Middle frontal gyrus (tissue), 1 donor: ENCODE measurements around the gene MZF1.

Experiments
- DNase-seq: peaks from one replicate; pipeline ENCODE4 v3.0.0-alpha.2; 2015; ENCODE audit warnings: low spot score; ENCODE audit errors: extremely low spot score

MZF1 gene

DNA sequence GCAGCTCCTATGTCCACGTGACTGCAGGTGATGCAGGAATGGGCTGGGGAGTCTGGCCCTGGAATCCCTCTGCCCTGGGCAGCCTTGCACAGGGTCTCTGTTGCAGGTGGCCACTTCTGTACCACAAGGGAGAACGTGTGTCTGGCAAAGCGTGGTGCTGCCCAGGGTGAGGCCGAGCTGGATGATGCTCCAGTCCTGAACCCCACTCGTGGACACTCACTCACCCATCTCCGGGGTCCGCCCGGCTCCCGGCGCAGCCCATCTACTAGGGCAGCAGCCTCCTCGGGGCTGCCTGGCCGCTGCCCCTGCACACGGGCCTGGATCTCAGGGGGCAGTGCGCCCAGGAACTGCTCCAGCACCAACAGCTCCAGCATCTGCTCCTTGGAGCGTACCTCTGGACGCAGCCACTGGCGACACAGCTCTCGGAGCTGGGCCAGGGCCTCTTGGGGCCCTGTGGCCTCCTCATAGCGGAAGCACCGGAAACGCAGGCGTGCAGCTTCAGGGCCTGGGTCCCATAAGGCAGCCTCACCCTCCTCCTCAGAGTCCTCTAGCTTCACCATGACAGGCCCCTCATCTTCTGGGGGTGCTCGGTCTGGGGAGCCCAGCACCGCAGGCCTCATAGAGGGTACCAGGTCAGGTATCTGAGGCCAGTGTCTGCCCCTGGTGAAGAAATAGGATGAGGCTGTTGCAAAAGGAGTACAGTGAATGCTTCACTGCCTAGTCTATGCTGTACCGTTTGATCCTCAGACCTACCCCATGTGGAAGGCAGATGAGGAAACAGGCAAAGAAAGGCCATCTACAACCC is 2.2 kb downstream of the MZF1 start:
- DNase-seq: no peak

DNA sequence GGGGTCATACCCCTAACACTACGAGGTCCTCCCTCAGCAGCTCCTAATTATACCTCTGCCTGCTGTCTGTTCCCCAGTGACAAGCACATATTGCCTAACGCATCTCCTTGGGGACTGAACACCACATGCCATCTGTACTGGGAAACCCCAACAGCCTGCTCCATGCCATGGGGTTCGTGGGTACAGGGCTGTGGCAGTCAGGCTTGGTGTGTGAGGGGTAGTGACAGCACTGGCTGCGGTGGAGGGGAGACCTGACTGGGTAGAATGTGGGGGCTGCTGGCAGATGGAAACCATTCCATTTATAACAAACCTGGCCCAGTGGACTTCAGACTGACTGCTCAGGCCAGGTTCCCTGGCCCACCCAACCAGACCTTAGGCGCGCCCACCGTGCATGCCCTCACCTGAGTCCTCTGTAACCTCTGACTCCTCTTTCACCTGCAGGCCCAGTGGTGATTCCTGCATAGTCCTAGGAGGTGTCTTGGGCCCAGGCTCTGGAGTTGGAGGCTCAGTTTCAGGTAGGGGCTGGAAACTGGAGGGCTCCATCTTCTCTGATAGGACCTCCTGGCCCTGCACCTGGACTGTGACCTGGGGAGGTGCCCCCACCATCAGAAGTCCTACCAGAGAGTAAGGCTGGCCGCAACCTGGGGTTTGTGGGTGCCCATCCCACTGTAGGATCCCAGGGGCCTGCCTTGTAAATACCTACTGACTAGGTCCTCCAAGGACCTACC is 3.0 kb downstream of the MZF1 start:
- DNase-seq: no peak

DNA sequence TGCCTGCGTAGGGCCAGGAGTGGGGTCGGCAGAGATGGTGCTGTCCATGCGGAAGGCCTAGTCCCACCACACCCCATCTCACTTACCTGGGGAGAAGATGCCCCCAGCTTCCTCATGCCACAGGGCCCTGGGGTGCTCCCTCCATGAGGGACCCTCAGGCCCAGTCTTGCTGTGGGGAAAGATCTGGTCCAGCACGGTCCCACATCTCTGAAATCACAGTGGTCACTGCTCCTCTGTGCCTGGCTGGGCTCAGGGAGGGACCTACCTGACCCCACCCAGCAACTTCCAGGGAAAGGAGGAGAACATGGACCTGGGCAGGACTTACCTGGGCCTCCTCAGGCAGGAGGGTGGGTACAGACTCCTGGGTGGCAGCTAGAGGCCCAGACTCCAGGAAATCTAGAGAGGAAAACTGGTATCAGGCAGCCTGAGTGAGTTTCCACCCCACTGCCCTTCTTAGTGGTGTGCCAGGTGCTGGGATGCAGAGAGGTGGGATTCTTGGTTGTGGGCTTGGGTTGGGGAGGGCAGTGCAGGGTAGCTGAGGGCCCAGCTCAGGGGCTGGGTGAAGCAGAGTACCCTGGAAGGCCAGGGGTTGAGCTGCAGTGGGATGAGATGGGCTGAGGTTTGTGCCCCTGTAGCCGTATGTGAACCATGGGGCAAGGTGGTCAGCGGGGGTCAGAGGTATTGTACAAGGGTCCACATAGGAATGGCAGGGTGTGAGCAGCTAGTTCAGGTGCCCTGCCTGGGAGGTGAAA is 3.8 kb downstream of the MZF1 start:
- no peak for DNase-seq

DNA sequence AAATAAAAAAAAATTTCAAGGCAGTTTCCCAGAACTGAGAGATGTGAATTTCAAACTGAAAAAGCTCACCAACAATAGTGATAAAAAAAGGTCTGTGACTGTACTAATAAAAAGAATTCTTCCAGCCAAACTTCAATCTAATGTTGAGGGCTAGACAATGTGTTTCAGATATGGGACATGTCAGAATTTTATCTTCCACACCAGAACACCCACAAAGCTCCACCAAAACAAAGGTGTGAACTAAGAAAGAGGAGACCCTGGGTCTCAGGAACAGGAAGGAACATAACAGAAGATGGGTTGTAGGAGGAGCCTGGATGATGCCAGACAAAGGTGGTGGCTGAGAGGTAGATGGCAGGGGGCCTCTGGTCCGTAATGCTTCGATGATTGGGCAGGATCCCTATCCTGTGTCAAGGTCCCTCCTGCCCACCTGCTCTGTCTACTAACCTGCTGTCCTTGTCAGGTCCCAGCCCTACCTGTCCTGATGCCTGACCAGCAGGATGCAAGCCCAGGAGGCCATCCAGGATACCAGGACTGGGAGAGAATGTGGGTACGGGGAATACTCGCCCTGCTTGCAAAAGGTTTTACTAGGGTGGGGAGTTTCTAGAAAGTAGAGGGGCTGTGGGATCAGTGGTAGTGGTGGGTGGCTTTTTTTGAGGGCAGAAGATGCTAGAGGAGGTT is 4.5 kb downstream of the MZF1 start:
- DNase-seq: no peak

DNA sequence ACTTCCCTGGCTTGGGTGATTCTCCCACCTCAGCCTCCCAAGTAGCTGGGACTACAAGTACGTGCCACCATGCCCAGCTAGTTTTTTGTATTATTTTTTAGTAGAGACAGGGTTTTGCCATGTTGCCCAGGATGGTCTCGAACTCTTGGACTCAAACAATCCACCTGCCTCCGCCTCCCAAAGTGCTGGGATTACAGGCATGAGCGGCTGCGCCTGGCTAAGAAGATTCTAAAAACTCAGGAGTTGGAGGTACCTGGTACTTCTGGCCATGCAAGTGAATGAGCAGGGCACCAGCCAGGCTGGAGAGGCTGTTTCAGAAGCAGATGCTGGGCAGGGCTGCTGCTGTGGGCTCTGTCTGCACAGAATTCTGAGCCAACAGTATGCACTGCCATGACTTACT is 6.1 kb downstream of the MZF1 start:
- no peak for DNase-seq

DNA sequence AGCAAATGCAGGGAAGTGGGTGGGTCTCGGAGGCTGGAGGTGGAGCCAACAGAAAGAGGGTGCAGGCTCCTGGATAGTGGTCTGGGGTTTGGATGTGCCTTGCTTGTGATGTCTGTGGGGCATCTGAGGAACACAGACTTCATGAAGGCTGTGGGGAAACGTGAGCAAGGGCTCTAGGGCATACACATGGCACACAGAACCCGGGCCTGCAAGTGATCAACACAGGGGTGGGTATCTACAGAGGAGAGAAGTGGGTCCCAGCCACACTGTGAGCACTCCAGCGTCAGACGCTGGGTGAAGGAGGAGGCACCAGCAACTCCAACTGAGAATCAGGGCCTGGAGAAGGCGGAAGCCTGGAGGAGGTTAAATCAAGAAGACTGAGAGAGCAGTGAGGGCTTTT is 9.3 kb downstream of the MZF1 start:
- no peak for DNase-seq

DNA sequence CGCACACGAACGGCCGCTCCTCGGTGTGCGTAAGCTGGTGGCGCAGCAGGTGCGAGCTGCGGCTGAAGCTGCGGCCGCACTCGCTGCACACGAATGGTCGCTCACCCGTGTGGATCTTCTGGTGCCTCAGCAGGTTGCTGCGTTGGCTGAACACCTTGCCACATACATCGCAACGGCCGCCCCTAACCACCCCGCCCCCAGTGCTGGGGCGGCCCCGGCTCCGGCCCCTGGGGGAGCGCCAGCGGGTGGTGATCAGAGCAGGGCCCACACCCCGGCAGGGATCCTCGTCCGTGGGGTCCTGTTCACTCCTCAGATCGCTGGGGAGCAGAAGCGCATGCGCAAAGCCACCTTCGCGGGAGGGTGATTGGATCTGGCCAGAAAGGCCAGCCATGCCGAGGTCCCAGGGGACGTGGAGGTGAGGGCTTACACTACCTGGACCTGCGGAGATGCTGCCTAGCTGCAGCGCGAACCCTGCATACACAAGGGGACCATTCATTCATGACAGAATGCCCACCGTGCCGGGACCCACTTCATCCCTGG is 10.0 kb downstream of the MZF1 start:
- no peak for DNase-seq

DNA sequence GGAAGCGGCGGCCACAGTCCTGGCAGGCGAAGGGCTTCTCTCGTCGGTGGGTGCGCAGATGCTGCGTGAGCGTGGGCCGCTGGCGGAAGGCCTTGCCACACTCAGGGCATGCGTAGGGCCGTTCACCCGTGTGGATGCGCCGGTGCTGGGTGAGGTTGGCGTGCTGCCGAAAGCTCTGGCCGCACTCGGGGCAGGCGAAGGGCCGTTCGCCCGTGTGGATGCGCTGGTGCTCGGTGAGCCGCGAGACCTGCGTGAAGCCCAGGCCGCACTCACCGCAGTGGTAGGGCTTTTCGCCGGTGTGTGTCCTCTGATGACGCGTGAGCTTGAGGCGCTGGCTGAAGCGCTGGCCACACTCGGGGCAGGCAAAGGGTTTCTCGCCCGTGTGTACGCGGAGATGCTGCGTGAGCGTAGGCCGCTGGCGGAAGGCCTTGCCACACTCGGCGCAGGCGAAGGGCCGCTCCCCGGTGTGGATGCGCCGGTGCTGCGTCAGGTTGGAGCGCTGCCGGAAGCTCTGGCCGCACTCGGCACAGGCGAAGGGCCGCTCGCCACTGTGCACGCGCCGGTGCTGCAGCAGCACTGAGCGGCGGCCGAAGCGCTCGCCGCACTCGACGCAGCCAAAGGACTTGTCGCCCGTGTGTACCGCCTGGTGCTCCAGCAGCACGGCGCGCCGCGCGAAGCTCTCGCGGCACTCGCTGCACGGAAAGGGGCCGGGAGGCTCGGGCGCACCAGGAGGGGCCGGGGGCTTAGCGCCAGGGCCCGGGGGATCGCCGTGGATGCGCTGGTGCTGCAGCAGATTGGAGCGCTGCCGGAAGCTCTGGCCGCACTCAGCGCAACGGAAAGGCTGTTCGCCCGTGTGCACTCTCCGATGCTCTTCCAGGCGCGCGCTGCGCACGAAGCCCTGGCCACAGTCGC is 10.8 kb downstream of the MZF1 start:
- DNase-seq: no peak

DNA sequence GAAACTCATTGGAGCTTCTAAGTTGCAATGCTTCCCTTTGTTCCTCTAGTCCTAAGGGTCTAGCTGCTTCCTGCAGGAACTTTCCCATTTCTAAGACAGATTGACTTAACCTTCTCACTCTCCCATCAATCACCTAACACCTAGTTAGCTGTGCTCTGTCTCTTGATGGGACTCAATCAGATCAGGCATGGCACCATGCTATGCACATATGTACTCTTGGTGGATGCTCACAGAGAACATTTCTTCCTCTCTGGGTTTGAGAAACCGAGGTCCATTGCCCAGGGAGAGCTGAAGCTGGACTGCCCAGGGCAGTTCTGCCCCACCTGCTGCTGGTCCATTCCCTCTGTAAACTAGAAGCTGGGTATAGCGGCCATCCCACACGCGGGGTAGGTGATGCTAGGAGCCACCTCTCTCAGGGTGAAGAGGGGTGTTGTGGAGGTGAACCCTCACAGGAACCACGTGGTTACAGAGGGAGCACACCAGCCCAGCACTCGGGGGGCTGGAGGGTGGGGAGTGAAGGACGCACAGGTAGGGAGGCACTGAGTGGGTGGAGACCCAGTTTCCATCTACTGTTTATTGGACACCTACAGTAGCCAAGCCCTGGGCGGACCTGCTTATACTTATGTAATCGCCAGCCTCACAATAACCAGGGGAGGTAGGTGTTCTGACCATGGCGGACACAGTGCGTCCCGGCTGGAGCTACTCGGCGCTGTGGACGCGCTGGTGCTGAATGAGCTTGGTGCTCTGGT is 11.6 kb downstream of the MZF1 start:
- DNase-seq: no peak

DNA sequence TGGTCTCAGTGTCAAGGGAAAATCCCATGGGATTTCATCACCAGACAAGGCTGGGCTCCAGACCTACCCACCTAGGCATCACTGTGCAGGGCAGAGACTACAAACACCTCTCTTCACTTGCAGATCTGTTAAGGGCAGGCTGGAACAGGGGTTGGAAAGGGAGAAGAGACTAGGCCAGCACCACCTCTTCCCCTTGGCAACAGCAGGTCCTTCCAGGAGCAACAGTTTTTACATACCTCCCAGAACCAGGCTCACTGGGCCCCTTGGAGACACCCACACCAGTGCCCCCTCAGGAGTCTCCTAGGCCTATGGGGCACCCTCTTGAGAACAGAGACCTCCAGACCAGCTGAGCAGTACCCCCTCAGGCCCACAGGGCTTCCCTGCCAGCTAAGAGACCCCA is 12.2 kb downstream of the MZF1 start:
- no peak for DNase-seq

DNA sequence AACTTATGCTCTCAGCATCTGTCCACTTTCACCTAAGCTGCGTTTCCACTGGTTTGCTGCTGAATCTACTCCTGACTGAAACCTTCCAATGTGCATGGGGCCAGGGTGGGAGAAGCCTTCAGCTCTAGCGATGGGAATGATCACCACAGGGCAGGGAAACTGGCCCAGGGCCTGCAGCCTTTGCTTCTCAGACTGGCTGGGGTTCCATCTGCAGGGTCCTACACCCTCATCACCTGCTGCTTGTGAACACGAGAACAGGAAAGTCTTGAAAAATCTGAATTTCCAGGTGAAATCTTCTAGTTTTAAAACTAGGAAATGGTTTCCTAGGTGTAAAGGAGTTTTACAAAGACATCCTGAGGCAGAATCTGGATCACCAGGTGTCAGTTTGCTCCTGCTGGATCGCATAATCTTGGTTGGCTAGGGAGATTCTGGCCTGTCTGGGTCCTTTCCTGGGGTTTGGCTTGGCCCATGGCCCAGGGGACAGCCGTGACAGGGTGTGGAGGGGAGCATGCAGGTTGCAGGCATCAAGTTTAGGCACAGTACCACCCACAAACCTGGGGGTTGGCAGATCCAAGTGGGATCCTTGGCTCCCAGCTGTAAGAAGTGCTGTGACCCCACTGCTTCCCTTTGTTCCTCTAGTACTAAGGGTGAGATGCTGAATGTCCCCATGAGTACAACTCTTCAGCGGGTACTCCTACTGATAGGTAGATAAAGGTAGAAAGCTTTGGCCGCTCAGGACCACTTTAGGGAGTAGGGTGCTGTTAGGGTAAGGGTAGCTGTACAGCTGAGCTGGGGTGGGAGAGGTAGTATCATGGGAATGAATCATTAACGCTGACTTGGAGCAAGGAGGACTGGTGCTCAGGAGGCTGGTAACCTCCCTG is 12.9 kb downstream of the MZF1 start:
- DNase-seq: no peak

DNA sequence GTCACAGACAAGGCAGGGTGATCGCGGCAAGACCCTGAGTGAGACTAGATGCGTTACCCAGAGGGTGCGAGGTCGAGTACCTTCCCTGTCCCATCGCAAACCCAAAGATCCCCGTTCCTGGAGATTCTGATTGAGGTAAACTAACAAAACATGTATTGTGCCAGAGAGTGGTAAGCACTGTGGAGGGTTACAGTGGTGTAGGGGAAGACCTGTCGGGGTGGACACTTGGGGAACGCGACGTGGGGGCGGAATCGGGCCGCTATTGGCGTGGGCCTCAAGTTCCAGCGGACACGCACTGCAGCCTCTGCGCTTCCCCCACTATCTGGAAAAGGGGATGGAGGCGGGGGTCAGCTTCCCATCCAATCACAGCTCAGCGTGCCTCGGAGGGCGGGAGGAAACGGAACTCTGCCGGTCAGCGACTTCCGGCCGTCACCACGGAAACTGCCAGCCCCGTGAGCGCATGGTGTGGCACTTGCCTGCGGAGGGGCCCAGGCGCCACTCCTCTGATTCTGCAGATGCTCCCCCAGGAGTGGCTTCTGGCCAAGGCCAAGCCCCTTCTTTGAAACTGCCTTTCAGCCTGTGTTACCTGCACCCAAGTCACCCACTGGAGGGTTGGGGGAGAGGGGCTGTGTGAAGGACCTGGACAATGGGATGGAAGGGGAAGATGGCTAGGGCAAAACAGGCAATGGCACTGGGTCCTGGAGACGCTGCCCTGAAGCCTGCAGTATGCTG is 13.7 kb downstream of the MZF1 start:
- DNase-seq: peak; percentile 84

DNA sequence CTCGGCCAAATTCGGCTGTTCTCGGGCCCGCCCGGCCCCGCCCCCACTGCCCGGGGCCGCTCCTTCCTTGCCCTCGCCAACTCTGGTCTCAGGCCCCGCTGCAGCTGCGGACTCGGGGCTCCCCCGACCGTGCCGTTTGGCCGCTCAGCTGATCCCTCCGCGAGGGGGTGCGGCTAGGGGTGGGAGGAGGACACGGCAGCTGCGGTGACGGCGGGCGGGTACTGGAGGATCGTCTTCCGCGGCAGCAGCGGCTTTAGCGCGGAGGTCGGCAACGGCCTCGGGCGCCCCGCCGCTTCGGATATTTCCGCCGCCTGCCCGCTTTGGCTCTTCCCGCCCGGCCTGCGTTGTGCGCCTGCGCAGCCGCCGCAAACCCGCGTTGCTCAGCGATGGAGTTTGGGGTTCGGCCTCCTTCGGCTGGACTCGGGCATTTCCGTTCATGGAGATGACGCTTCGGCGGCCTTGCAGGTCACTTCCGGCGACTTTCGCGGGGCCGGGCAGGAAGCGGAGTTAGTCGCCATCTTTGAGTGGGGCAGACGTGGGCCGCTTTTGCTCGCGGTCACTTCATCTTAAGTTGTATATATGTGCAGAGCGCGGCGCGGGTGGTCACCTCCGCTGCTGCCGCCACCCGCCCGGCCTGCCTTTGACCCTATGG is 14.4 kb downstream of the MZF1 start:
- DNase-seq: peak; percentile 96

DNA sequence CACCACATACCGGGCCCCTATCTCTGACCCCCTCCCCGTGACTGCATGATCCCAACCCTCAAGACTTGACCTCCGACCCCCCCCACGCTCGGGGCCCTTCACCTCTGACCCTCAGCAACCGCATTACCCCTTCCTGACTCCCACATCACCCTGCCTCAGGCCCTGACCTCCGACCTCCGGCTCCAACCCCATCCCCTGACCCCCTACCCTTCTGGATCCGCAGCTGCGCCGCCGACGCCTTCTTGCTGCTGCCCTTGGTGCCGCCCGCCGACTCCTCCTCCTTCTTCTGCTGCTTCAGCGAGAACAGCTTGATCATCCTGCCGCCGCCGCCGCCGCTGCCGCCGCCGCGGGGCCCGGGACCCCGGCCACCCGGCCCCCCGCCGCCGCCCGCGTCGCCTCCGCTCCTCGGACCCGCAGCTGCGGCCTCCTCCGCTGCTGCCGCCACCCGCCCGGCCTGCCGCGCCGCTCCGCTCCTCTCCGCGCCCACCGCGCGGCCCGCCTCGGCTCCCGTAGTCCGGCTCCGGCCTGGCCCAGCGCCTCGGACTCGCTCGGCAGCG is 15.0 kb downstream of the MZF1 start, which contains the start of gene UBE2M:
UBE2M (minus strand) TSS at position 546 of the 557 bp plus-strand sequence; CDS start at position 316, 230 bp downstream.
- DNase-seq: no peak

DNA sequence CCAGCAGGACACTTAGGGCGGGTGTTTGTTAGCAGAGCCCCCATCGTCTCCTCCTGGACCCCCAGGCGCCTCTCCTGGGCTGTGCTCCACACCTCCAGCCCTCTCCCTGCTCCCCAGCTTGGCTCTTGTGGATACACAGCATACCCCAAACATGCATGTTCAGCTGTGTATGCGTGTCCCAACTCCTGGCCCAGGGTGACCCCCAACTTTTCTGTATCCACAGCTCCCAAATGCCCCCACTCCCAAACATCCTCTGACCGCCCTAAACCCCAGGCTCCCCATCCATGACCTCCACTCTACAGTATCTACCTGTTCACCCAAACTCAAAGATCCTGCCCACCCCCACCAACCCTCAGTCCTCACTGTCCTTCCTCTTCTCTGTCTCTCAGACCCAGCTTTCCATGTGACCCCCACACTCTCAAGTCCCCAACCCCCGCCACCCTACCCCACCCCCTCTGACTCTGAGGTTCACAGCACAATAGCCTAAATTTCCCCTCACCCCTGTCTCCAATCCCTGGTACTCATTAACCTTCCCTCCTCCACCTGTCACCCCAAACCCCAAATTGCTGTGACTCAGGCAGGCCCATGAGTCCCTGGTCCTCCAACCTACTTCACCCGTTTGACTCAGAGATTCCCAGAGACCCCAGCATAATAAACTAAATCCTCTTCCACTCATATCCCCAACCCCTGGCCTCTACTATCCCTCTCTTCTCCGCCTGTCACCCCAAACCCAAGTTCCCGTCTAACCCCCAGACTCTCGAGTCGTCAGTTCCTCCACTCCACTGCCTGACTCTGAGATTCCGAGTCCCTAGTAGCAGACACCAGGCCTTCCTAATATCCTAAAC is 15.7 kb downstream of the MZF1 start:
- no peak for DNase-seq

DNA sequence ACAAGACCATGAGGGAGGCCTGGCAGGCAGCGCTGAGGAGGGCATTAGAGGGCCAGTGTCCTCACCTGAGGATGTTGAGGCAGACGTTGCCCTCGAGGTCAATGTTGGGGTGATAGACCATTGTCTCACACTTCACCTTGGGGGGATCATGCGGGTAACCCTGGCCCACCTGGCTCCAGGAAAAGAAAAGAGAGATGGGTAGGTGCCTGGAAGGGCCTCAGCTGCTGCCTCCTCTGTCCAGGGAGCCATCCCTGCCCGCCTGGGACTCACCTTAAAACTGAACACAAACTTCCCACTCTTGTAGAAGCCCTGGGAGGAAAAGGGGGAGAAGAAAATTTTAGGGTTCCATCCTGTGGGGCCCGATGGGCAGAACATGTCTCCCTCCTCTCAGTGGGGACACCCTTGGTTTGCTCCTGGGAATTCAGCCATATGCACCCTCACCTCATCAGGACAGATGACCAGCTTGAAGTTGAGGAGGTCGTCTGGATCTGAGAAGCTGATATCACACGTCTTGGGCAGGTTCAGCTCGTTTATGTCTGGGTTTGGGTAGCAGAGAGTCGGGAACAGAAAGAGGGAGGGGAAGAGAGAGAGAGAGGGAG is 16.4 kb downstream of the MZF1 start:
- no peak for DNase-seq
